Caco-2 (cell line): ENCODE data around the gene C2orf72. TPM values are rescaled to one million over a fixed set of nuclear protein-coding genes. Genes with fewer than 3 reads are reported as not detected.
A peak's percentile ranks its signal among the peaks of the same experiment; 100 is the strongest.

ENCODE experiments used
- BruUV-seq: library from RNA; stranded (reverse); fragments of 400-500 nt; replicated peaks from 2 replicates; lab custom pipeline; 2021; lab: Mats Ljungman, UMichigan
- CTCF ChIA-PET: fragments of 300-600 bp; sonication (Branson Sonifier 250); formaldehyde crosslinking; loops from one replicate; lab custom pipeline; 2022; ENCODE audit warnings: antibody characterized with exemption; lab: Charles Lee
- POLR2A ChIA-PET: fragments of 300-600 bp; sonication (Branson Sonifier 250); formaldehyde crosslinking; loops from one replicate; lab custom pipeline; 2022; ENCODE audit warnings: antibody characterized with exemption; lab: Charles Lee
- DNase-seq, 2 experiments: peaks; one replicate each; pipeline versions ENCODE4 v3.0.0 to v3.0.0-alpha.2; 2020 to 2022
- H3K27me3 ChIP-seq: replicated peaks from 2 replicates; pipeline ENCODE4 v1.6.0; 2011; ENCODE audit warnings: low read length; ENCODE audit not compliant: control insufficient read depth, insufficient read depth
- H3K36me3 ChIP-seq: 2 replicates; pipeline ENCODE4 v1.5.1; 2011; ENCODE audit warnings: low read length; ENCODE audit not compliant: control insufficient read depth, insufficient read depth
- H3K4me1 ChIP-seq: fragments of 250-450 bp; sonication (Bioruptor Pico); 2 replicates; pipeline ENCODE4 v1.5.1; 2020; ENCODE audit warnings: mild to moderate bottlenecking
- H3K4me3 ChIP-seq: 2 replicates; pipeline ENCODE4 v1.5.1; 2011; ENCODE audit warnings: low read depth, mild to moderate bottlenecking, control low read depth, low read length
- H3K9me3 ChIP-seq: fragments of 250-450 bp; sonication (Bioruptor Pico); 2 replicates; pipeline ENCODE4 v1.5.1; 2020; ENCODE audit warnings: mild to moderate bottlenecking, moderate library complexity
- H3K27ac Mint-ChIP-seq: one replicate; pipeline ENCODE4 v1.8.0; 2022; ENCODE audit warnings: mixed read lengths; ENCODE audit not compliant: unreplicated experiment
- H3K27me3 Mint-ChIP-seq: one replicate; pipeline ENCODE4 v1.8.0; 2022; ENCODE audit warnings: mixed read lengths; ENCODE audit not compliant: insufficient read depth, unreplicated experiment
- H3K36me3 Mint-ChIP-seq: one replicate; pipeline ENCODE4 v1.8.0; 2022; ENCODE audit warnings: mild to moderate bottlenecking, mixed read lengths; ENCODE audit not compliant: insufficient read depth, unreplicated experiment
- H3K4me1 Mint-ChIP-seq: one replicate; pipeline ENCODE4 v1.8.0; 2022; ENCODE audit warnings: low read depth, mixed read lengths; ENCODE audit not compliant: unreplicated experiment
- H3K4me3 Mint-ChIP-seq: one replicate; pipeline ENCODE4 v1.8.0; 2022; ENCODE audit warnings: mild to moderate bottlenecking, moderate library complexity, mixed read lengths; ENCODE audit not compliant: unreplicated experiment
- H3K9me3 Mint-ChIP-seq: one replicate; pipeline ENCODE4 v1.8.0; 2022; ENCODE audit warnings: mixed read lengths; ENCODE audit not compliant: unreplicated experiment
- CTCF ChIP-seq, 2 experiments: fragments of 200-600 bp in 1 of 2; IDR thresholded peaks; 1 replicate in 1 of 2; 2 replicates in 1 of 2; pipeline versions ENCODE4 v1.5.1 to v1.8.0; 2011 to 2022; ENCODE audit warnings: antibody characterized with exemption in 1 of 2, control low read depth in 1 of 2, inconsistent platforms in 1 of 2, low read depth in 1 of 2, low read length in 1 of 2, mild to moderate bottlenecking in 1 of 2, moderate library complexity in 1 of 2; ENCODE audit not compliant: insufficient read depth in 1 of 2, severe bottlenecking in 1 of 2, unreplicated experiment in 1 of 2
- intact Hi-C: fragments of 100-400 bp; cut with micrococcal nuclease; formaldehyde crosslinking; loops from one replicate; pipeline ENCODE4 v1.10.0; 2022; ENCODE audit not compliant: unreplicated experiment
- total RNA-seq: library from RNA; stranded (reverse); gene quantifications from 2 replicates; pipeline ENCODE4 v1.2.3, GENCODE V29; 2022

C2orf72 gene
- total RNA-seq, 1 experiment from 2014 or later = 105 TPM

GRCh38 chr2:231036131-231036530, 1.2 kb upstream of the C2orf72 start:
- H3K27me3 ChIP-seq = no peaks in the 10 kb centered on the region
- H3K4me1 ChIP-seq = peaks cover 70% of the 10 kb centered on the region
- TF ChIP-seq CTCF (IDR thresholded peaks at IDR 0.05; ENCODE audit: insufficient read depth in 1 of 2, low read depth in 1 of 2, low read length in 1 of 2, severe bottlenecking in 1 of 2, unreplicated experiment in 1 of 2) = no peak
- ChIA-PET POLR2A (interaction anchor here (0.6 to 0.7 kb wide), 2 partner anchors 15 to 30 kb away, joined by 3 to 6 read pairs; no protein-coding TSS in a partner anchor), CTCF (no interaction called here)
- H3K27me3 Mint-ChIP-seq = no peaks in the 10 kb centered on the region
- peak overlapping the region; percentile 72 for H3K27ac Mint-ChIP-seq
- intact Hi-C loops = no loop called here
- no peaks in the 10 kb centered on the region for H3K9me3 ChIP-seq
- DNase-seq = no peak
- no TSS peak for BruUV-seq
- H3K9me3 Mint-ChIP-seq = no peaks in the 10 kb centered on the region
- H3K36me3 ChIP-seq = no peaks in the 10 kb centered on the region
- peak overlapping the region; percentile 71 for H3K4me3 Mint-ChIP-seq
- peaks cover 25% of the 10 kb centered on the region for H3K4me1 Mint-ChIP-seq
- H3K36me3 Mint-ChIP-seq = peaks cover 23% of the 10 kb centered on the region
- H3K4me3 ChIP-seq = no peak overlapping the region

- H3K4me3 Mint-ChIP-seq = peak overlapping the region; percentile 71
- Histone ChIP-seq H3K27me3 (no peaks in the 10 kb centered on the region), H3K9me3 (no peaks in the 10 kb centered on the region), H3K4me1 (peaks cover 65% of the 10 kb centered on the region), H3K4me3 (peak overlapping the region; percentile 86), H3K36me3 (peaks cover 4% of the 10 kb centered on the region)
- peaks cover 29% of the 10 kb centered on the region for H3K4me1 Mint-ChIP-seq
- BruUV-seq = TSS peak; percentile 71
- intact Hi-C loops = no loop called here
- DNase-seq = no peak
- TF ChIP-seq CTCF (IDR thresholded peaks at IDR 0.05; ENCODE audit: insufficient read depth in 1 of 2, low read depth in 1 of 2, low read length in 1 of 2, severe bottlenecking in 1 of 2, unreplicated experiment in 1 of 2) = no peak
- POLR2A ChIA-PET = interaction anchor here (0.6 to 1.4 kb wide), 3 partner anchors 14 to 38 kb away, joined by 3 read pairs; no protein-coding TSS in a partner anchor
- no peaks in the 10 kb centered on the region for H3K9me3 Mint-ChIP-seq
- H3K27me3 Mint-ChIP-seq = no peaks in the 10 kb centered on the region
- H3K36me3 Mint-ChIP-seq = peaks cover 28% of the 10 kb centered on the region
- CTCF ChIA-PET = no interaction called here
- peak overlapping the region; percentile 72 for H3K27ac Mint-ChIP-seq
Measured at GRCh38 chr2:231036578-231037106, 681 bp upstream of the C2orf72 start.

- no peak for TF ChIP-seq CTCF (IDR thresholded peaks at IDR 0.05; ENCODE audit: insufficient read depth in 1 of 2, low read depth in 1 of 2, low read length in 1 of 2, severe bottlenecking in 1 of 2, unreplicated experiment in 1 of 2)
- Mint-ChIP-seq H3K27ac (no peak overlapping the region), H3K9me3 (no peaks in the 10 kb centered on the region), H3K36me3 (peaks cover 40% of the 10 kb centered on the region), H3K27me3 (no peaks in the 10 kb centered on the region), H3K4me1 (peaks cover 35% of the 10 kb centered on the region), H3K4me3 (peak overlapping the region; percentile 91)
- H3K4me1 ChIP-seq = peaks cover 52% of the 10 kb centered on the region
- peak in 1 of 2 experiments; percentile 53 for DNase-seq
- POLR2A ChIA-PET = interaction anchor here (1.0 to 1.4 kb wide), 2 partner anchors 12 to 31 kb away, joined by 3 read pairs; no protein-coding TSS in a partner anchor
- CTCF ChIA-PET = interaction anchor here (1.7 kb wide), 1 partner anchor 13 kb away, joined by 6 read pairs; no protein-coding TSS in a partner anchor
- peaks cover 6% of the 10 kb centered on the region for H3K36me3 ChIP-seq
- BruUV-seq = no TSS peak
- no peaks in the 10 kb centered on the region for H3K9me3 ChIP-seq
- no peaks in the 10 kb centered on the region for H3K27me3 ChIP-seq
- H3K4me3 ChIP-seq = peak overlapping the region; percentile 86
- intact Hi-C loops = no loop called here
Measured at GRCh38 chr2:231037731-231038482, 584 bp downstream of the C2orf72 start.
